DLD1 (cell line): Measurements from ENCODE around the gene KCNK4.

Experiments used
- in situ Hi-C: cut with HindIII; loops from 2 replicates; pipeline ENCODE4 v1.10.0; 2017; ENCODE audit warnings: low sequenced_read_pairs

Gene KCNK4

GRCh38 chr11:64253043-64253442 is 38.1 kb upstream of the KCNK4 start:
- in situ Hi-C loops = no loop called here

- in situ Hi-C loops = no loop called here
These were observed 37.6 kb upstream of the KCNK4 start for GRCh38 chr11:64253481-64253880.

GRCh38 chr11:64254326-64254725 is 36.8 kb upstream of the KCNK4 start:
- in situ Hi-C loops = no loop called here

DNA sequence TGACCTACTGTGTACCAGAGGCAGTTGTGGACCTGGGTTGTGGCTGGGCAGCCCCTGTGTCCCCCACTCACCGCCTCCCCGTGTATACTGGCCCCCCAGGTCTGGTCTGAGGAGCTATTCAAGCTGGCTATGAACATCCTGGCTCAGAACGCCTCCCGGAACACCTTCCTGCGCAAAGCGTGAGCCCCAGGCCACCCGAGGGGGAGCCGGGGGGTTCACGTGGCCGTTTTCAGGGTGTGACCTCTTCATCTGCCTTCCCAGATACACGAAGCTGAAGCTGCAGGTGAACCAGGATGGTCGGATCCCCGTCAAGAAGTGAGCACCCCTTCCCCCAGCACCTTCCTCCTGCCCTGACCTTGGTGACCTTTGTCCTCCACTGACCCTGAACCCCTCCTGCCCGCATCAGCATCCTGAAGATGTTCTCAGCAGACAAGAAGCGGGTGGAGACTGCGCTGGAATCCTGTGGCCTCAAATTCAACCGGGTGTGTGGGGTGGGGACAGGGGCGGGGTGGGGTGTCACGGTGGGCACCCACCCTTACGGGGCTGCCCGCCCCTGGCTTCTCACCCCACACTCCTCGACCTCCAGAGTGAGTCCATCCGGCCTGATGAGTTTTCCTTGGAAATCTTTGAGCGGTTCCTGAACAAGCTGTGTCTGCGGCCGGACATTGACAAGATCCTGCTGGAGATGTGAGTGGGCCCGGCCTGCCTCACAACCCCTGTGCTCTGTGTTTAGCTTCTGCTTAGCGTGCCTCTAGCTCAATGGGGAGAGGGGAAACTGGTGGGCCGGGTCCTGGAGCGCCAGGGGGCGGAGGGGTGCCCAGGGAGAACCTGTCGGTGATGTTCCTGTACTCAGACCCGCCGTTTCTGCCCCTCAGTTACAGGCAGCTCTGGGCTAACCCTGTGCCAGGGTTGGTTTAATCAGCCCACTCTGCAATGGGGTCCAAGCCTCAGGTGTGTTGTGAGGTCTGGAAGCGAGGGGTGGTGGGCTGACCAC is 35.7 kb upstream of the KCNK4 start:
- in situ Hi-C loops = no loop called here

GRCh38 chr11:64256300-64256699 is 34.8 kb upstream of the KCNK4 start:
- in situ Hi-C loops = no loop called here

GRCh38 chr11:64258356-64258755 is 32.7 kb upstream of the KCNK4 start:
- in situ Hi-C loops = no loop called here

DNA sequence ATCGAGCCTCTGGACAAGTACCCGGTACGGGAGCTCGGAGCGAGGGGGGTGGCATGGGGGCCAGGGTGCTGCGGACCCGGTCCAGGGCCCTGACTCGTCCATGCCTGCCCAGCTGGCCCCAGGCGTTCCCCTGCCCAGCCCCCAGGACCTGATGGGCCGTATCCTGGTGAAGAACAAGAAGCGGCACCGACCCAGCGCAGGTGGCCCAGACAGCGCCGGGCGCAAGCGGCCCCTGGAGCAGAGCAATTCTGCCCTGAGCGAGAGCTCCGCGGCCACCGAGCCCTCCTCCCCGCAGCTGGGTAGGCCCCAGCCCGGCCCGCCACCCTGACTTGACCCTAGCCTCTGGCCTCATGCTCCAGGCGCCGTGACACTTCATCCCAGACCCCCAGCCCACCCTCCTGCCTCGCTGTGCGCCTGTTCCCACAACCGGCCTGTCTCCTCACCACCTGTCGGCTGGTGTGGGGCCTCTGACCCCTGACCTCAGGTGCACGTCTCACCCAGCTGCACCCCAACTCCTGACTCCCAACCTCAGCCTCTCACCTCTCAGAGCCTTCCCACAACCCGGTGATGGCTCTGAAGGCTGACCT is 32.1 kb upstream of the KCNK4 start:
- in situ Hi-C loops = no loop called here

DNA sequence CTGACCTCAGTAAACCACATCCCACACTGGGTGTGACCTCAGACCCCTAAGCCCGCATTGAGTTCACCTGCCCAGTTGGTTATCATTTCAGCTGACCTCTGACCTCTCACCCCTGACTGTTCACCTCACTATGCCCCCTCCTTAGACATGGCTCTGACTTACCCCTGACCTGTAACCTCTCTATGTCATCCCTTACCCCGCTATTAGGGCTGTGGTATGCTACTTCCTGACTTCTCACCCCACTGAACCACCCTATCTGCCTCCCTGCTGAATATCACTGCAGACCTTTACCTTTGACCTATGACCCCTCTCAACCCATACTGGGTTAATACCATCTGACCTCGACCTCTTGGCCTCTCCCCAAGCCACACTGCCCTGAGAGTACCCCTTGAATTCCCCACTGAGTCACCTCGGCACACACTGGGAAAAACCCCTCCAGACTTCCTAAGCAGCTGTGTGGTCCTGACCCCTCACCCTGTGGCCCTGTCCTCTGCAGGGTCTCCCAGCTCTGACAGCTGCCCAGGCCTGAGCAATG is 31.5 kb upstream of the KCNK4 start:
- in situ Hi-C loops = no loop called here

GRCh38 chr11:64260147-64260708 is 30.9 kb upstream of the KCNK4 start:
- in situ Hi-C loops = no loop called here

DNA sequence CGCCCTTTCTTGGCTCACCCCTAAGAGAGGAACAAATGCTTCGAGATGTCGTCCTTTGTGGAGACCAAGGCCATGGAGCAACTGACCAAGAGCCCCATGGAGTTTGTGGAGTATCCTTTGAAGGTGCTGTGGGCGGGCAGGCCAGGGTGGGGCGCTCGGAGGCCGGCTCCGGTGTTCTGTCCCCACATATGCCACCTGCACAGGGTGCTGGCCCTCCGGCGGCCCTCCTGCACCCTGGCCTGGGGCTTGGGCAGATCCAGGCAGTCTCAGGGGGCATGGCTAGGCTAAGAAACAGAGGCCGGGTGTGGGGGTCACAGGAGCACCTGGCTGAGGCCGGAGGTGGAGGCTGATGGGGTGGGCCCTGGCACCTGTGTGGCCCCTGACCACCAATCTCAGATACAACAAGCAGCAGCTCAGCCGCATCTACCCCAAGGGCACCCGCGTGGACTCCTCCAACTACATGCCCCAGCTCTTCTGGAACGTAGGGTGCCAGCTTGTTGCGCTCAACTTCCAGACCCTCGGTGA is 29.5 kb upstream of the KCNK4 start:
- in situ Hi-C loops = no loop called here

DNA sequence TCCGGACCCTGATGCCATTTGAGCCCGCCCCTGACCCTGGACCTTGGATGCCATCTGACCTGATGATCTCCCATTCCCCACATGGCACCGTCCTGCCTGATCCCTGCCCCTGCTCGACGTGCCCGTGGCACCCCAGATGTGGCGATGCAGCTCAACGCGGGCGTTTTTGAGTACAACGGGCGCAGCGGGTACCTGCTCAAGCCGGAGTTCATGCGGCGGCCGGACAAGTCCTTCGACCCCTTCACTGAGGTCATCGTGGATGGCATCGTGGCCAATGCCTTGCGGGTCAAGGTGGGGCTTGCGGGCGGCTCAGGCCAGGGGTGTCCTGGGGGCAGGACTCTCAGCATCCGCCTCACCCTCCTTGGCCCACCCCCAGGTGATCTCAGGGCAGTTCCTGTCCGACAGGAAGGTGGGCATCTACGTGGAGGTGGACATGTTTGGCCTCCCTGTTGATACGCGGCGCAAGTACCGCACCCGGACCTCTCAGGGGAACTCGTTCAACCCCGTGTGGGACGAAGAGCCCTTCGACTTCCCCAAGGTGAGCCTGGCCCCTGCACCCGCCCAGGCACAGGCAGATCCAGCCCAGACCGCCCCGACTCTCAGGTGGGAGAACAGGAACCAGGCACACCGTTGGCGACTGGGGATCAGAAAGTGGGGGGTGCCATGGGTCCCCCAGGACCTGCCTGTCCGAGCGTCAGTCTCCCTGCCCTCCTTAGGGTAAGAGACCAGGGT is 28.7 kb upstream of the KCNK4 start:
- in situ Hi-C loops = no loop called here

- in situ Hi-C loops = no loop called here
These were observed 27.8 kb upstream of the KCNK4 start for GRCh38 chr11:64263021-64263946.

DNA sequence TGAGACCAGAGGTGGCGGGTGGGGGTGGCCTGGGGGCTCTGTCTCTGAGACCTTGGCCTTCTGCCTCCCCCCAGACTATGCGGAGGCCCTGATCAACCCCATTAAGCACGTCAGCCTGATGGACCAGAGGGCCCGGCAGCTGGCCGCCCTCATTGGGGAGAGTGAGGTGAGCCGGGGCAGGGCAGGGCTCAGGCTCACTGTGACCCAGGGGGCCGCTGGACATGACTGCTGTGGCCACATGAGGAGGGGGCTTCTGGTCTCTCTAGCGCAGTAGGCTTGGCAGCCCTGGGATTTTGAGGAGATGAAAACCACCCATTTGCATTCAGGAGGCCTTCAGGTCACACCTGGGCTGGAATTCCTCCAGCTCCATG is 27.2 kb upstream of the KCNK4 start:
- in situ Hi-C loops = no loop called here

DNA sequence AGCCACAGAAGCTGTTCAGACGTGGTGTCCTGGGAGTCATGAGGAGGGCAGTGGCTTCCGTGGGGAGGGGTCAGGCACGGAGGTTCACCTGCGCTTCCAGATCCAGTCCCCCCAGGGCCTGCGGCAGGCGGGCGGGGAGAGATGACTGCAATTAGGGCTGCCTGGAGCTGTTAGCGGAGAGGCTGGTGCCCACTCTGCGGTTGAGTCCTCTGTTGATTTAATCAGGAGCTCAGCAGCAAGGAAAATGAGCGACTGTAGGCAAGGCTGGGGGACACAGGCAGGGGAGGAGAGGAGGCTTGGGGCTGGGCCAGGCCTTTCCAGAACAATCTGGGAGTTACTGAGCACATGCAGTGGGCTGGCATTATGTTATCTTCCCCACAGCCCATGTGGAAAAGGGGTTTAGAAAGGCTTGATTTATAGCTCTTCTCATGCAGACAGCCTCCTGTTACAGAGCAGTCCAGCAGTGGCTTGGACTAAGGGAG is 26.7 kb upstream of the KCNK4 start:
- in situ Hi-C loops = no loop called here

- in situ Hi-C loops = no loop called here
These were observed 25.6 kb upstream of the KCNK4 start for GRCh38 chr11:64265176-64266160.

DNA sequence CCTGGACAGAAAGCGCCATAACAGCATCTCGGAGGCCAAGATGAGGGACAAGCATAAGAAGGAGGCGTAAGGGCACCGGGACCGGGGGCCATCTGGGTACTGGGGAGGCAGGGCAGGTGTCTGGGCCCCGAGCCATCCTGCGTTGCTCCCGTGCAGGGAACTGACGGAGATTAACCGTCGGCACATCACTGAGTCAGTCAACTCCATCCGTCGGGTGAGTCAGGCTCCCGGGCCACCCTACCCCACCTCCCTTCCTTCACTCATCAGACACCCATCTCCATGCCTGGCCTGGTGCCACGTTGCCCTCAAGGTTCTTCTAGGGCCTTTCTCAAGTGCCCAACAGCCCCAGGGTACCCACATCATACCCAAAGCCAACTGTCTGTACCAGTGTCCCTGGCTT is 24.8 kb upstream of the KCNK4 start:
- in situ Hi-C loops = no loop called here

DNA sequence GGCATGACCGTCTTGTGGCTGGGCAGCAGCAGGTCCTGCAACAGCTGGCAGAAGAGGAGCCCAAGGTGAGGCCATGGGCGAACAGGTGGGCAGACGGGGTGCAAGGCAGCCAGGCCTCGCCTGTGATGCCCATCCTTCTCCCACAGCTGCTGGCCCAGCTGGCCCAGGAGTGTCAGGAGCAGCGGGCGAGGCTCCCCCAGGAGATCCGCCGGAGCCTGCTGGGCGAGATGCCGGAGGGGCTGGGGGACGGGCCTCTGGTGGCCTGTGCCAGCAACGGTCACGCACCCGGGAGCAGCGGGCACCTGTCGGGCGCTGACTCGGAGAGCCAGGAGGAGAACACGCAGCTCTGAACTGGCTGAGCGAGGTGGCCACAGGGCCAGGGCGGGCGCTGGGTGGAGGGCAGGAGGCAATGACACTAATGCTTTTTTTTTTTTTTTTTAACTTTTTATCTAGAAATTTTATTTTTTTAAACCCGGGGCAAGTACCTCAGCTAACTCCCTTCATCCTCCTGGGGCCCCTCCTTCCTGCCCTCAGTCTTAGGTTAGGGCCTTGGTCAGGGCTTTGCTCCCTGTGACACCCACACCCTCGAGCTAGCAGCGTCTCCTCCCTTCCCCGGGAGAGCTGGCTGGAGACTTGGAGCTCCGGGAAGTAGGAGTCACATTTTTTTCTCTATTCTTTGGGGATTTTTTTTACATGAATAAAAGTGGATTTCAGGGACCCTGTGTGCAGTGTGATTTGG is 23.7 kb upstream of the KCNK4 start:
- in situ Hi-C loops = no loop called here
